NCI-H146 treated with DMSO at 0.1 percent for 48 hours (cell line): ENCODE data around the gene KNDC1.
"Not testable (repeated sequence)": the region's sequence is repeated elsewhere in the genome, so short reads cannot be mapped to it uniquely, and the experiment has no call there.

Experiments
- DNase-seq: peaks from one replicate; lab custom pipeline; 2025; ENCODE audit not compliant: unreplicated experiment; lab: John Stamatoyannopoulos, UW

KNDC1 gene, protein sequence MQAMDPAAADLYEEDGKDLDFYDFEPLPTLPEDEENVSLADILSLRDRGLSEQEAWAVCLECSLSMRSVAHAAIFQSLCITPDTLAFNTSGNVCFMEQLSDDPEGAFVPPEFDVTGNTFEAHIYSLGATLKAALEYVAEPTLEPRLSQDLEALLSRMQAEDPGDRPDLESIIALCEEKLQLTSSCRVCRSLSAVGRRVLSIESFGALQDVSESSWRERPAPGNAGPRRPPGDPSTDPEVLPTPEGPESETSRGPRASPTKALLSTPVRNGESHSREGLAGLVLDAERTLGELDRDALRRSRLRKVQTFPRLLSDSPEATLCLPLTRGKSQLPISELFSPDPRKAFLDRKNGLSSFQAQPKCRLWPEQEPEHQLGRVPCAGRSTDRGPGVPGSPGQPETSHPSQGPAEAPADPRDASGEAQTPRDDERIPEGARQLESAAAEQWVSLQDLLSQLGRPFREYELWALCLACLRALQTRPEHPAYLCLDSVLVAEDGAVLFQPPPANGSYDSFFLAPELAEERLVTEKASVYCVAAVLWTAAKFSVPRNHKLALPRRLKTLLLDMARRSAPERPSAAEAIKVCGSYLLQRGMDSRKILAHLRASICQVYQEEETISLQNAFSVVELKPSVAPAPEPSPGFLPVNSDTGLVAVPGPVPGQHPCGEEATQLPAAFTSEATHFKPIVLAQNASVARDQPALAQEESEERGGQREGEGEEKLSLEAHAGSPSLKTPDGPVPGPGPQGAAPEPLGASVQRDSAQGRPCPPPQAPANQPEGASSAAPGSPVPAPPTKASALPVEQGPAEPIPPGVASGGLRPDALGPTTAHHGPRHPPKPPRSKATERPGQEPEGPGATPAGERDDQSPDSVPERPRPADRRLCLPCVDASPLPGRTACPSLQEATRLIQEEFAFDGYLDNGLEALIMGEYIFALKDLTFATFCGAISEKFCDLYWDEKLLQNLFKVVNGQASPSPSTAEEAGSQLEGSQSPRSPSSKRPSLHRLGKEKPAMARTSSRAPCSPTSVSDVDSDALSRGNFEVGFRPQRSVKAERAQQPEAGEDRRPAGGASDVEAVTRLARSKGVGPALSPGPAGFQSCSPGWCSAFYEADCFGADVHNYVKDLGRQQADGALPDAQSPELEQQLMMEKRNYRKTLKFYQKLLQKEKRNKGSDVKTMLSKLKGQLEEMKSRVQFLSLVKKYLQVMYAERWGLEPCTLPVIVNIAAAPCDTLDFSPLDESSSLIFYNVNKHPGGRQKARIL (N-terminal part only)

DNA sequence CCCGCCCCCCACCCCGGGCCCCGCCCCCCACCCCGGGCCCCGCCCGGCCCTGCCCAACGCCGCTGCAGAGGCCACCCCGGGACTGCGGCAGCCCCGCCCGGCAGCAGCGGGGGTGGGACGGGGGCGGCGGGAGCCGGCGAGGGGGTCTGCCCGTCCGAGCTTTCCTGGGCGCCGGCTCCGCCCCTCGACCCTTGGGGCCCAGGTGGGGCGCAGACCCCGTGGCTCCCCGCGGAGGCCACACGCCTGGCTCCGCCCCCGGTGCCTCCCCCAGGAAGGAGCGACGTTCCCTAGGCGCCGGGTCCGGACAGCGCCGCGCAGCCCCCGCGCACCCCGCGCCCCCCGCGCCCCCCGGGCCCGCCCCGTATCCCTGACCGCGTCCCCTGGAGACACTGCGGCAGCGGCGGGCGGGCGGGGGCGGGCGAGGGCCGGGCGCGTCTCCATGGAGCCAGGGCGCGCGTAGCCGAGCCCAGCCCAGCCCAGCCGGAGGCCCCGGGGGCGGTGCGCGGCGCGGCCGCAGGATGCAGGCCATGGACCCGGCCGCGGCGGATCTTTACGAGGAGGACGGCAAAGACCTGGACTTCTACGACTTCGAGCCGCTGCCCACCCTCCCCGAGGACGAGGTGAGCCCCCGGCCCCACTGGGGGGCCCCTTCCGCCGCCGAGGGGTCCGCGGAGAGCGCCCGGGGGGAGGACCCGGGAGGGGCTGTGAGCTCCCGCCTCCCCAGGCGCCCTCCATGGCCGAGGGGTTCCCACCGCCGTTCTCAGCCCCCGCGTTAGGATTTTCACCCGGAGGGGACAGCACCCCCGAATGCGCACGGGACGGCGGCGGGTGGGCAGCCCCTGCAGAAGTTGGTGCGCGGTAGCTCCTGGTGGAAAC, at the start of gene KNDC1:
TSS of gene KNDC1 (plus strand) at position 270 of the 876 bp plus-strand sequence. CDS start at position 519, 249 bp downstream.
- DNase-seq = no peak

DNA sequence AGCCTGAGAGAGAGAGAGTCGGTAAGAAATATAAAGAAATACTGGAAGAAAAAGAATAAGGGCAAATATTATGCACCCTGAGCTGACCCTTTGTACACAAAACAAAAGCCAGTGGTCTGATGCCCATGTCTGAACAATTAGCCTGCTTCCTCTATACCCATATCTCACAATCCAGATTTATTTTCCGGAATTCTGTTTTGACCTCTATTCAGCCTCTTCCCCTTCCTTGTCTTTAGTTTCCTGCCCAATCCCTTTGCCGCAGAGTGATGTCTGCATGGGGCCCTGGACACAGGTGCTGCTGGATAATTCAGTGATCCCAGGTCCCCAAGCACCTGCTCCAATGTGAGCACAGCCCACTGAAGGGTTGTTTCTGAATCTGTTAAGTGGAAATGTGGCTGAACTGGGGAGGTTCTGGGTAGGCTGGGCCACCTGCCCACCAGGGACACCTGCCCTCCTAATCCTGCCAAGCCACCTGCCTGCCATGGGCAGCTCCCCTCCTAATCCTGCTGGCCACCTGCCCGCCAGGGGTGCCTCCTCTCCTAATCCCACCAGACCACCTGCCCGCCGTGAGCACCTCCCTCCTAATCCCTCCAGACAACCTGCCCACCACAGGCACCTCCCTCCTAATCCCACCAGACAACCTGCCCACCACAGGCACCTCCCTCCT, 49.3 kb upstream of the KNDC1 start:
- DNase-seq = no peak

DNA sequence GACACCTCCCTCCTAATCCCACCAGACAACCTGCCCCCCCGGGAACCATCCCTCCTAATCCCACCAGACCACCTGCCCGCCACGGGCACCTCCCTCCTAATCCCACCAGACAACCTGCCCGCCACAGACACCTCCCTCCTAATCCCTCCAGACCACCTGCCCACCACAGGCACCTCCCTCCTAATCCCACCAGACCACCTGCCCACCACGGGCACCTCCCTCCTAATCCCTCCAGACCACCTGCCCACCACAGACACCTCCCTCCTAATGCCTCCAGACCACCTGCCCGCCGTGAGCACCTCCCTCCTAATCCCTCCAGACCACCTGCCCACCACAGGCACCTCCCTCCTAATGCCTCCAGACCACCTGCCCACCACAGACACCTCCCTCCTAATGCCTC, 48.4 kb upstream of the KNDC1 start:
- not testable (repeated sequence) for DNase-seq

DNA sequence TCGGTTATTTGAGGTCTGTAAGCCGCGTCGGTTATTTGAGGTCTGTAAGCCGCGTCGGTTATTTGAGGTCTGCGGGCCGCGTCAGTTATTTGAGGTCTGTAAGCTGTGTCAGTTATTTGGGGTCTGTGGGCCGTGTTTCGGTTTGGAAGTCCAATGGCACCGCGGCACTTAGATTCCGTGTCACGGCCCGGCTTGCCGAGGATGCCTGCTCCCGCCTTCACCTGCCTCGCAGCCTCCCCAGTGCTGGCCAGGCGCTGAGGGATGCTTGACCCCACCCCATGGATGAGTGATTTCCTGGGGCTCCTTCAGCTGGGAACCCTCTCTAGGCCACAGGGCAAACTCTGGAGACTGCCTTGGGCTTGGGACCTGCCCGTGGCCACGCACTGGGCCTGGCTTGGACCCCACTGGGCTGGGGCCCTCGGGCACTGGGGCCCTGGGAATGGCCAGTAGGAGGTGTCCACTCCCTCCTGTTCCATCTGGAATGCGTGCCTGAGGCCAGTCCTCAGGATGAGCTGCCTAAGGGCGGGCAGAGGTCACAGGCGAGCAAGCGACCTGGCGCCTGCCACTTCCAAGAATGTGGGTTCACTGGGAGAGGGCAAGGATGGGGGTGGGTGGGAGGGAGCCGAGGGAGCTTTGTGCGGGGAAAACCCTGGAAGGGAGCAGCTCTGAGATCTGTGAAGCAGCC, 46.7 kb upstream of the KNDC1 start:
- no peak for DNase-seq

DNA sequence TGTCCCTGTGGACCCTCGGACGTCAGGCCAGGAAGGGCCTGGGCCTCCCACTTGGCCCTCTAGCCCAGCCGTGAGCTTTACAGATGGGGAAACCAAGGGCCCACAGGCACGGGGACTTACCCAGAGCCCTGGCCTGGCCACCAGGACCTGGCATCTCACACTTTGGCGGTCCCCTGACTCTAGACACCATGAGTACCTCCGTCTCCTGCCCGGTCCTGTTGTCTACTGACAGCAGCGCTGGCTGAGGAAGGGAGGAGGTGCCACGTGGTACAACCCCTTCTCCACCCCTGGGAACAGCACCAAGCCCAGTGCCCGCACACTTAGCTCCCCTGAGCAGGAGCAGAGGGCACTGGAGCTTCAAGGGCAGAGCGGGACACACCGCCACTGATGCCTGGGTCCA, 46.2 kb upstream of the KNDC1 start:
- no peak for DNase-seq

DNA sequence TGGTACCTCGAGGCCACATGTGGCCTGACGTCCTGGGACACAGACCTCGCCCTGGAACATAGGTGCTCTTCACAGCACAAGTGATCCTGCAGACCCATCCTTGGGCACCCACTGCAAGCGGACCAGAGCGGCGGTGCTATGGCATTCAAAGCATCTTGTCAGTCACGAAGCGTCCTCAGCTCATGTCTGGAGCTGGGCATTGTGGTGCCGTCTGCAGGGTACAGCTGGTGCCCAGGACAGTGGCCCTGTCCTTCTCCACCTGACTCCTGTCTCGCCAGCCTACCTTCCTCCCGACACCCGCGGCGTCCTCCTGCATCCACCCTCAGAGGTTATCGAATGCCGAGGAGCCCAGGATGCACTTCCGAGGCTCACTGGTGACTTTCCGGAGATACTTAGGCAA, 45.8 kb upstream of the KNDC1 start:
- DNase-seq = no peak

DNA sequence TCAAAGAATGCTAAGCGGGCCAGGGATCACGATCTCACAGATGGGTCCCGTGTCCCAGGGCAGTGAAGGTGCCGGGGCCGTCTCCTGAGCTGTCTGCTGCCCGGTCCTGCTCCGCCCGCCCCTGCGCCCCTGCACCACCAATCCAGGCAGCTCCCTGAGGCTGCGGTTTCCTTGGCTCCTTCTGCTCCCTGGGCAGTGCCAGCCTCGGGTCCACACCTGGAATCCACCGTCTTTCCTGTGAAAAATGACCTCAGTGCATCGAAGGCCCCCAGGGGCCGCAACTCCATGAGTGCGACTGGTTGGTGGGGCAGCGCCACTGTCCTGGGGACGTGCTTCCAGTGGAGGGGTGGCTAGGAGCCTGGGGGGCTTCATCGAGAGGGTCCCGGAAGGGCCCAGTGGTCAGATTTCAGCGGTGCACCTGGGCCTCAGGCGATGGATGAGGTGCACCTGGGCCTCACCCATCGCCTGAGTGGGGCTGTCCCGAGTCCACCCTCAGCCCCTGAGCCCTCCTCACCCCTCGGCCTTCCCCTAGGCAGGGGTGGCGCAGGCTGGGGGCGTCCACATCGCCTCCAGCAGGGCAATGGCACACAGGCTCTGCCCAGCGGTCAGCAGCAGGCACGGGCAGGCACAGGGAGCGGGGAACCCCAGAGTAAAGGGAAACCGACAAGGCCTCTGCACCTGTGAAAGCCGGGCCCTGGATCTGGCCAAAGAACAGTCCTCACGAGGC, 45.1 kb upstream of the KNDC1 start:
- DNase-seq = no peak

DNA sequence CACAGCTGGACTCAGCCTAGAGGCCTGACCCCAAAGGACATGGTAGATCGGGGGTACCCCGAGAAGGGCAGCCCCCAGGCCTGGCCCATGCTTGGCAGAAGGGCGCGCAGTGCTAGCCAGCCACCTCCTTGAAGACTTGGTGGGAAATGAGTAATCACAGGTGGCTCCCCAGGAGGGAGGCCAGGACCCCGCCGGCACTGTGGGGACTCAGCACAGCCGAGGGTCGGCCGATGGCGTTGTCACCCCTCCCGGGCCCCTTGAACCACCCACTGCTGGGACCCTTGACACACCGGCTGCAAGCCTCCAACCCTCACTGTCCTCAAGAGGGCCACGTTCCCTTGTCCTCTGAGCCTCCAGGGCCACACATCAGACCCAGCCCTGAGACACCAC, 44.6 kb upstream of the KNDC1 start:
- no peak for DNase-seq

DNA sequence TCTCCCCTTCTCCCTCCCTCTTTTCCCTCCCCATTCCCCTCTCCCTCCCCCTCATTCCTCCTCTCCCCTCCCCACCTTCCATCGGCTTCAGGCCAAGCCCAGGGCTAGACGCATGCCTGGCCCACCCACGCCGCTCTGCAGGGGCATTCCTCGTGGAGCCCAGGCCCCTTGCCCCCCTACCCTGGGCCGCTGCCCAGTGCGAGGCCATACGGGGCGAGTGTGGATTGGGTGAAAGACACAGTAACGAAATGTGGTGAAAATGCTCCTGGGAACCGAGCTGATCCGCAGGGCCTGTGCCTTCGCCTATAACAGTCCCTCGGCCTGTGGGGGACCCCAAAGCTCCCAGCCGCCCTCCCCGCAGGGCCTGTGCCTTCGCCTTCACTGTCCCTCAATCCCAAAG, 44.0 kb upstream of the KNDC1 start:
- DNase-seq = no peak

DNA sequence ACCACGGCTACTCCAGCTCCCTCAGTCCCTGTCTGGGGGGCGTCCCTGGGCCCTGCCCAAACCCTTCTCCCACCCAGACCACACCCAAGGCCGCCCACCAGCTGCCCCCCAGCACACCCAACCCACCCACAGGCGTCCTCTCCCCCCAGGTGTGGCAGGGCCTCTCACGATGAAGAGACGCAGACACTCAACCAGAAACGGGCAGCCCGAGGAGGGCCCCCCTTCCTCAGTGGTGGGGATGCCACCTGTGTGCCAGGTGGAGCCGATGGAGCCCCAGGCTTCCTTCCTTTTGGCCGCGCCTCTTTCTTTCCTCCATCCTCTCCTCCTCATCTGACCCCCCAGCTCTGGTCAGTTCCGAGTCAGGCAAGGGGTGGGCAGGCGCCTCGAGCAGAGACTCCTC, 43.6 kb upstream of the KNDC1 start:
- DNase-seq = no peak

DNA sequence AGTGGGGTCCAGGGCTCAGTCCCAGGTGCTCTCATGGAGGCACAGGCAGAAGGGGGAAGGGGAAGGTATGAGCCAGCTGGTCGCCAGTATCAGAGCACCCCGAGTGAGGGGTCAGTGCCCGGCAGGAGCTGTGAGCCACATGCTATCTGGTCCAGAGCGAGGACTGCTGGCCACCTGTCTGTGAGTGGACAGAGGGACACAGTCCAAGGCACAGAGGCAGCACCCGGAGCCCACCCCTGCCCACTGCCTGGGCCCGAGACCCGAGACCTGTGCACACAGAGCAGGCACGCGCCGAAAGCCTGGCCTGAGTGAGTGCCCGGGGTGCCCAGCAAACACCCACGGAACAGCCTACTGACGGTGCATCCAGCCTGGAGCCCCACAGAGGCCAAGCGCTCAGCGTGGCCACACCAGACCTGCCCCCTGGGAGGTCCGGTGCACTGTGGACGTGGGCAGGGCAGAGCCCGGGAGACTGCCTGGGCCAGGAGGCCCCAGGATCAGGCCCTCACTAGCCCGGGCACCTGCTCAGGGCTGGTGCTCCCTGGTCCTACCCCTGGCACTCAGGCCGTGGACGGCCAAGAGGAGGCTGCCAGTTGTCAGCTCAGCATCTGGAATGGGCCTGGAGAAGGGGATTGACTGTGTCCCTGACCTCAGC, 42.9 kb upstream of the KNDC1 start:
- DNase-seq = no peak

DNA sequence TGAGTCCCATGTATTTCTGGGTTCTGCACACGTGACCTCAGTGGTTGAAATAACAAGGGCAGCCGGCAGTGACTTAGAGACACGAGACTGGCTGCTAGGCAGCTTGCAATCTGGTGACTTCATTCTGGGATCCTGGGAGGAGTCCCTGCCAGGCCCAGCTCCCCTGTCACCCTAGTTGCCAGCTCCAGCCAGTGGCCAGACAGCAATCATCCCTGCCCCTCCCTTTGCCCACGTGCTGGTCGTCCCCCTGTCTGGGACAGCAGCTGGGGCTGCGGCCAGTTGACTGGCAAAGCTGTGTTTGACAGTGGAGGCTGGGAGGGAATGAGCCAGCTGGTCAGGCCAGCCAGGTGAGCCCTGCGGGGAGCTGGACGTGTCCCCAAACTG, 42.3 kb upstream of the KNDC1 start:
- no peak for DNase-seq

DNA sequence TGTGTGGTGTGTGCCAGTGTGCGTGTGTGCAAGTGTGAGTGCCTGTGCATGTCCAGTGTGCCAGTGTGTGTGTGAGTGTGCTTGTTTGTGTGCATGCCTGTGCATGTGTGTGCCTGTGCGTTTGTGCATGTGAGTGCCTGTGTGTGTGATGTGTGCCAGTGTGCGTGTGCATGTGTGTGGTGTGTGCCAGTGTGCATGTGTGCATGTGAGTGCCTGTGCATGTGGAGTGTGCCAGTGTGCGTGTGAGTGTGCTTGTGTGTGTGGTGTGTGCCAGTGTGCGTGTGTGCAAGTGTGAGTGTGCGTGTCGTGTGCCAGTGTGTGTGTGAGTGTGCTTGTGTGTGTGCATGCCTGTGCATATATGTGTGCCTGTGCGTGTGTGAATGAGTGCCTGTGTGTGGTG, 38.5 kb upstream of the KNDC1 start:
- no peak for DNase-seq

DNA sequence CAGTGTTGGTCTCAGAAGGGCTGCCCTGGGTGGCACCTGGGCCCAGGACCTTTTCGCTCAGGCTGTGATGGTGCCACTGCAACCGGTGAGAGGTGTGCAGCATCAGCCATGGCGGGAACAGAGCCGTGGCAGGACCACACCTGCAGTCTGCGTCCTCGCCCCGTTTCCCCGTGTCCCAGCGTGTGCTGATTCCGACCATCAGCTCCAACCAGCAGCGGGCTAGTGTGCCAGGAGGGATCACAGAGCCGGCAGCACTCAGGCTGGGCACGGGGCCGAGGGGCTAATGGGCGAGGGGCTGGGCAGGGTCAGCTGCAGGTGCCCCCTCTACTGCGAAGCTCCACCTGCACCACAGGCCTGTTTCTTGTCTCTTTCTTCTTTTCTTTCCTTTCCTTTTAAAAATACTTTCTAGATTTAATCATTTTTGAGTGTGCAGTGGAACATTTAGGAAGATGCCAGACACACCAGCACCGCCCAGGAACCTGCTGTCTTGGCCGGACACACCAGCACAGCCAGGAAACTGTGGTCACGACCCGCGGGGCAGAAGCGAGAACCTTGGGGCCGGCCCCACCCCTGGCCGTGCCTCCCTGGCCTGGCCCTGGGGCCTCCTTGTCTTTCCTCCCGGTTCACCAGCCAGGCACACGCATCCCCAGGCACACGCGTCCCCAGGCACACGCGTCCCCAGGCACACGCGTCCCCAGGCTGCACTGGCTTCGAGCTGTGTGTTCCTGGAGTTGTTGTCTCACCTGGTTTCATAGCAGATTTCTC, 37.7 kb upstream of the KNDC1 start:
- no peak for DNase-seq

DNA sequence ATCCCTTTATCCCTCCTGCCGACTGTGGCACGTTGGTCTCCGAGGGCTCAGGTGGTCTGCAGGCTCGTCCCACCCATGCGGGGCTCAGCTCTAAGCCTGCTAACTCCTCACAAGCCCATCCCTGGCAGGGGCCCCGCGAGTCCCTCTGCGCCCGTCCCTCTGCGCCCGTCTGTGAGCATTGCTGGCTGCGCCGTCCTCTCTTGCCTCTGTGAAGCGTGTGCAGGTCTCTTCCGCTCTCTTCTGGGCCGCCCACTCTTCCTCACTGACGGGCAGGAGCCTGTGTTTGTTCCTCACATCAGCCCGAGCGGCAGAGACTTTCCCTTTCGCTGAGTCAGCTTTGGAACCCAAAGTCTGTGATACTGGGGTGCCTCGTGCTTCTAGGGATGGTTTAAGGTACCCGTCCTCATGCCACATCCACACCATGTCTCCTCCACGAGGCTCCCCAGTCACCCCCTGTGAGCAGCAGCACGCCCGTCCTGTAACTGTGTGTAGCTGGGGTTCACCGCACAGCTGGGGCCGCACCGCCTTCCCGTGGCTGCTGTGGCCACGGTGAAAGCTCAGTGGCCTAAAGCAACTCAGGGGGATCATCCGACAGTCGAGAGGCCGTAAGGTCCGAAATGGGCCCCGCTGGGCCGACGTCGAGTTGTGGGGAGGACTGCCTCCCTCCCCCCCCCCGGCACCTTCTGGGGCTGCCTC, 36.8 kb upstream of the KNDC1 start:
- DNase-seq = no peak

DNA sequence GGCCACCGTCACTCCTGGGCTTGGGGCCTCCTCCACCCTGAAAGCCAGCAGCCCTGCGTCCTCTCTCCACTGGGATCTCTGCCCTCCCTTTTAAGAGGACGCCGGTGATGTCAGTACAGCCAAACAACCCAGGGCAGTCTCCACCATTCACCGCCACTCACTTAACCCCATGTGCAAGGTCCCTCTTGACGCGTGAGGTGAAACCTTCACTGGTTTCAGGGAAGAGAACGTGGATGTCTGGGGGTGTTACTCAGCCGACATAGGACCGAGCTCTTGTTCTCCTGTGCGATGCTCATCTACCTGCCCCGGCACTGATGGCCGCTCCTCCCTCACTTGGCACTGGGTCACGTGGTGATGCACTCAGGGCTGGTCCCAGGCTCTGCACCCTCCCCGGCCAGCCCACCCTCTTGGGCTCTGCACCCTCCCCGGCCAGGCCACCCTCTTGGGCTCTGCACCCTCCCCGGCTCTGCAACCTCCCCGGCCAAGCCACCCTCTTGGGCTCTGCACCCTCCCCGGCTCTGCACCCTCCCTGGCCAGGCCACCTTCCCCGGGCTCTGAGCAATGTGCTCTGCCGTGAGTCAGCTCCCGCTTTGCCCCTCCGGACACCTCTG, 36.2 kb upstream of the KNDC1 start:
- no peak for DNase-seq
